HG03135 (cell line): ENCODE results near the gene AAR2.

Experiments used
- ATAC-seq: cut with Tn5 transposase; IDR thresholded peaks from one replicate; pipeline ENCODE4 v1.9.1; 2021; ENCODE audit warnings: mild to moderate bottlenecking, moderate library complexity; ENCODE audit not compliant: unreplicated experiment

AAR2 gene

GRCh38 chr20:36275441-36276189 lies 39.3 kb downstream of the AAR2 start:
- no peak for ATAC-seq

- no peak for ATAC-seq
Observed at GRCh38 chr20:36277546-36277945, 41.3 kb downstream of the AAR2 start.

GRCh38 chr20:36279362-36279761 lies 43.1 kb downstream of the AAR2 start:
- ATAC-seq: no peak

GRCh38 chr20:36279776-36280175 lies 43.5 kb downstream of the AAR2 start:
- ATAC-seq: no peak

GRCh38 chr20:36281785-36282380 lies 45.6 kb downstream of the AAR2 start:
- no peak for ATAC-seq

- no peak for ATAC-seq
Observed at GRCh38 chr20:36284751-36285150, 48.5 kb downstream of the AAR2 start.

GRCh38 chr20:36285746-36286447 lies 49.6 kb downstream of the AAR2 start:
- ATAC-seq: no peak

GRCh38 chr20:36297656-36298055 lies 61.4 kb downstream of the AAR2 start:
- ATAC-seq: no peak

- no peak for ATAC-seq
Observed at GRCh38 chr20:36298061-36298460, 61.8 kb downstream of the AAR2 start.

GRCh38 chr20:36298795-36299339 lies 62.6 kb downstream of the AAR2 start:
- ATAC-seq: no peak

- no peak for ATAC-seq
Observed at GRCh38 chr20:36299459-36299858, 63.2 kb downstream of the AAR2 start.

GRCh38 chr20:36301359-36302119 lies 65.3 kb downstream of the AAR2 start:
- no peak for ATAC-seq

- ATAC-seq: no peak
Observed at GRCh38 chr20:36303020-36303595, 66.8 kb downstream of the AAR2 start.

- no peak for ATAC-seq
Observed at GRCh38 chr20:36303831-36304230, 67.6 kb downstream of the AAR2 start.

- ATAC-seq: no peak
Observed at GRCh38 chr20:36304786-36305495, 68.7 kb downstream of the AAR2 start.

GRCh38 chr20:36305602-36306551 lies 69.6 kb downstream of the AAR2 start, which contains the start of gene DLGAP4:
Gene DLGAP4 (plus strand): TSS chr20:36306339. CDS start chr20:36431718, 125,379 bp downstream.
- no peak for ATAC-seq
